ENCODE measurements around the gene CHRND. TPM values are rescaled to one million over a fixed set of nuclear protein-coding genes. Genes with fewer than 3 reads are reported as not detected.

CHRND gene
- total and polyA plus RNA-seq, 5 experiments from 2014 or later, result not detected

GRCh38 chr2:232483923-232484627 lies 41.9 kb upstream of the CHRND start:
- Mint-ChIP-seq H3K27ac (no peak overlapping the region), H3K9me3 (peaks cover 0 to 2% (median 0%) of the 10 kb centered on the region in 9 donors), H3K36me3 (no peaks in the 10 kb centered on the region), H3K4me3 (no peak overlapping the region), H3K4me1 (peaks cover 6 to 15% (median 9%) of the 10 kb centered on the region in 4 donors), H3K27me3 (peaks cover 8 to 57% (median 31%) of the 10 kb centered on the region in 5 donors)
- ATAC-seq, result no peak
- POLR2A ChIA-PET, result no interaction called here
- DNase-seq, result peak in 1 of 10 donors; percentile 46

GRCh38 chr2:232484628-232485347 lies 41.2 kb upstream of the CHRND start:
- peak overlapping the region in 9 of 10 donors; percentile 15 to 71 (median 55) for H3K4me3 Mint-ChIP-seq
- peak in 1 of 10 donors; percentile 50 for DNase-seq
- POLR2A ChIA-PET, result no interaction called here
- peaks cover 0 to 2% (median 0%) of the 10 kb centered on the region in 9 donors for H3K9me3 Mint-ChIP-seq
- no peak for ATAC-seq
- H3K36me3 Mint-ChIP-seq, result no peaks in the 10 kb centered on the region
- H3K27ac Mint-ChIP-seq, result no peak overlapping the region
- peaks cover 6 to 15% (median 9%) of the 10 kb centered on the region in 4 donors for H3K4me1 Mint-ChIP-seq
- peaks cover 9 to 60% (median 38%) of the 10 kb centered on the region in 5 donors for H3K27me3 Mint-ChIP-seq

- Mint-ChIP-seq H3K27me3 (peaks cover 9 to 64% (median 42%) of the 10 kb centered on the region in 5 donors), H3K4me3 (peak overlapping the region in 9 of 10 donors; percentile 15 to 71 (median 55))
- POLR2A ChIA-PET, result no interaction called here
Measured at GRCh38 chr2:232485348-232485756, 40.6 kb upstream of the CHRND start.

GRCh38 chr2:232485757-232486557 lies 40.0 kb upstream of the CHRND start:
- peak overlapping the region in 1 of 10 donors; percentile 44 for H3K4me3 Mint-ChIP-seq
- POLR2A ChIA-PET, result no interaction called here
- ATAC-seq (no peak), DNase-seq (peak in 1 of 10 donors; percentile 18)
- peaks cover 6 to 15% (median 9%) of the 10 kb centered on the region in 4 donors for H3K4me1 Mint-ChIP-seq
- H3K27me3 Mint-ChIP-seq, result peaks cover 9 to 65% (median 45%) of the 10 kb centered on the region in 5 donors
- H3K9me3 Mint-ChIP-seq, result peaks cover 0 to 2% (median 0%) of the 10 kb centered on the region in 9 donors
- H3K36me3 Mint-ChIP-seq, result no peaks in the 10 kb centered on the region
- H3K27ac Mint-ChIP-seq, result no peak overlapping the region

More at GRCh38 chr2:232485348-232485756, 40.6 kb upstream of the CHRND start:
- Mint-ChIP-seq H3K36me3 (no peaks in the 10 kb centered on the region), H3K27ac (no peak overlapping the region), H3K4me1 (peaks cover 6 to 15% (median 9%) of the 10 kb centered on the region in 4 donors), H3K9me3 (peaks cover 0 to 2% (median 0%) of the 10 kb centered on the region in 9 donors)
- DNase-seq (peak in 1 of 10 donors; percentile 26), ATAC-seq (no peak)

- peak overlapping the region in 5 of 10 donors; percentile 7 to 57 (median 34) for H3K4me3 Mint-ChIP-seq
Measured at GRCh38 chr2:232486558-232487384, 39.2 kb upstream of the CHRND start.

GRCh38 chr2:232487385-232488096 lies 38.4 kb upstream of the CHRND start, which contains the start of gene ECEL1:
Gene ECEL1, minus strand, starts transcription at chr2:232487834. Its CDS starts 1,181 bp downstream, at chr2:232486653.
- Mint-ChIP-seq H3K4me1 (peaks cover 6 to 15% (median 9%) of the 10 kb centered on the region in 4 donors), H3K27me3 (peaks cover 10 to 64% (median 50%) of the 10 kb centered on the region in 5 donors), H3K9me3 (peaks cover 0 to 2% (median 0%) of the 10 kb centered on the region in 9 donors), H3K4me3 (peak within 1 kb of the TSS; percentile 16 to 75 (median 62)), H3K36me3 (no peaks in the 10 kb centered on the region), H3K27ac (no peak within 1 kb of the TSS)
- ATAC-seq, result peak; percentile 24 to 33
- DNase-seq, result peak in 1 of 10 donors; percentile 59
- POLR2A ChIA-PET, result no interaction called here

More at GRCh38 chr2:232486558-232487384, 39.2 kb upstream of the CHRND start:
- DNase-seq (peak in 1 of 10 donors; percentile 31), ATAC-seq (no peak)
- Mint-ChIP-seq H3K27ac (no peak overlapping the region), H3K36me3 (no peaks in the 10 kb centered on the region), H3K9me3 (peaks cover 0 to 2% (median 0%) of the 10 kb centered on the region in 9 donors), H3K4me1 (peaks cover 6 to 15% (median 9%) of the 10 kb centered on the region in 4 donors), H3K27me3 (peaks cover 10 to 71% (median 49%) of the 10 kb centered on the region in 5 donors)
- POLR2A ChIA-PET, result no interaction called here

- ATAC-seq, result peak in 1 of 2 donors; percentile 20
- DNase-seq, result peak in 1 of 10 donors; percentile 18
- Mint-ChIP-seq H3K4me1 (peaks cover 6 to 15% (median 9%) of the 10 kb centered on the region in 4 donors), H3K27me3 (peaks cover 10 to 70% (median 50%) of the 10 kb centered on the region in 5 donors), H3K9me3 (peaks cover 0 to 2% (median 0%) of the 10 kb centered on the region in 9 donors), H3K36me3 (no peaks in the 10 kb centered on the region), H3K27ac (no peak overlapping the region), H3K4me3 (peak overlapping the region; percentile 16 to 75 (median 60))
- POLR2A ChIA-PET, result no interaction called here
Measured at GRCh38 chr2:232488097-232488711, 37.8 kb upstream of the CHRND start.

- peak in 1 of 10 donors; percentile 53 for DNase-seq
- peaks cover 0 to 2% (median 0%) of the 10 kb centered on the region in 9 donors for H3K9me3 Mint-ChIP-seq
- peaks cover 10 to 70% (median 46%) of the 10 kb centered on the region in 5 donors for H3K27me3 Mint-ChIP-seq
- no peak for ATAC-seq
- no peak overlapping the region for H3K27ac Mint-ChIP-seq
- peaks cover 6 to 15% (median 9%) of the 10 kb centered on the region in 4 donors for H3K4me1 Mint-ChIP-seq
- POLR2A ChIA-PET, result no interaction called here
- peak overlapping the region; percentile 16 to 75 (median 62) for H3K4me3 Mint-ChIP-seq
- no peaks in the 10 kb centered on the region for H3K36me3 Mint-ChIP-seq
Measured at GRCh38 chr2:232488721-232489300, 37.1 kb upstream of the CHRND start.

- H3K9me3 Mint-ChIP-seq, result peaks cover 0 to 2% (median 0%) of the 10 kb centered on the region in 9 donors
- ATAC-seq (no peak), DNase-seq (peak in 1 of 10 donors; percentile 60)
- peak overlapping the region in 2 of 10 donors; percentile 5 to 21 for H3K27ac Mint-ChIP-seq
- peaks cover 10 to 62% (median 39%) of the 10 kb centered on the region in 5 donors for H3K27me3 Mint-ChIP-seq
- H3K36me3 Mint-ChIP-seq, result no peaks in the 10 kb centered on the region
- H3K4me3 Mint-ChIP-seq, result peak overlapping the region in 5 of 10 donors; percentile 2 to 70 (median 51)
- peaks cover 6 to 15% (median 9%) of the 10 kb centered on the region in 4 donors for H3K4me1 Mint-ChIP-seq
- POLR2A ChIA-PET, result no interaction called here
Measured at GRCh38 chr2:232489516-232490220, 36.3 kb upstream of the CHRND start.
